NCI-H748 treated with DMSO at 0.1 percent for 48 hours (cell line): ENCODE measurements around the gene RAB6A.
"Not testable (repeated sequence)": the region's sequence is repeated elsewhere in the genome, so short reads cannot be mapped to it uniquely, and the experiment has no call there.

Source experiments
- DNase-seq: peaks from one replicate; lab custom pipeline; 2025; lab: John Stamatoyannopoulos, UW

RAB6A gene

DNA sequence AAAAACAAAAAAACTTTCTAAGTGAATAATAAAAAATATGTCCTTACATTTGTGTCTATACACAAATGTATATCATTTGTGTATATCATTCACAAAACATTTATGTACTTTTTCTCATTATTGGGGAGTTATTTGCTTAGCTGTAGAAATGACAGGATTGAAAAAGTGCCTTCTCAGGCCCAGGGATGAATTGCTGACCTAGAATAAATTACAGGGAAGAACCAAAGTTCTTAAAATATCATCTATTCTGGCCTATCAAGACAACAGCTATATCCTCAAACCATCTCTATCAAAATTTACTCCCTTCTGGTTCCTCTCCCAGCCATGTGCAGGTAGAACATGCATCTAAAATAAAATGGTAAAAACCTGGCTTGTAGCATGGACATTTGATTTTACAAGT is 1.9 kb upstream of the RAB6A start:
- DNase-seq, result no peak

DNA sequence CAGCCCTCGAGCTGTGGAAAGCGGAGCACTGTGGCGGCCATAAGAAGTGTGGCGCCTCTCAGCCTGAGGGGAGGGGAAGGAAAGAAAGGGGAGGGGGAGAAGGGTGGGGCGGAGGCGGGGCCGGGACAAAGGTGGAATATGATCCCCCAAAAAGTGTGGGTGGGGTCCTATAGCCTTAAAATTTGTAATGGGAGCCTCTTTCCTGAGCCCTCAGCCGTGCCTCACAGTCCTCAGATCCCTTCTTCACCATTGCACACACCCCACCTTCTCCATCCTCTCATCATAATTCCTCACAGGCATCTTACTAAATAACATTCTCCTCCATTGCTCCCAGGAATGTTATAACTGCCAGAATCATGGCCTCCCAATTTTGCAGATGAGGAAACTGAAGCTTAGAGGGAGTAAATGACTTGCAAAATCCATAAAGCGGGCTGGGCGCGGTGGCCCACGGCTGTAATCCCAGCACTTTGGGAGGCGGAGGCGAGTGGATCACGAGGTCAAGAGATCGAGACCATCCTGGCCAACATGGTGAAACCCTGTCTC is 600 bp upstream of the RAB6A start:
- DNase-seq, result no peak

DNA sequence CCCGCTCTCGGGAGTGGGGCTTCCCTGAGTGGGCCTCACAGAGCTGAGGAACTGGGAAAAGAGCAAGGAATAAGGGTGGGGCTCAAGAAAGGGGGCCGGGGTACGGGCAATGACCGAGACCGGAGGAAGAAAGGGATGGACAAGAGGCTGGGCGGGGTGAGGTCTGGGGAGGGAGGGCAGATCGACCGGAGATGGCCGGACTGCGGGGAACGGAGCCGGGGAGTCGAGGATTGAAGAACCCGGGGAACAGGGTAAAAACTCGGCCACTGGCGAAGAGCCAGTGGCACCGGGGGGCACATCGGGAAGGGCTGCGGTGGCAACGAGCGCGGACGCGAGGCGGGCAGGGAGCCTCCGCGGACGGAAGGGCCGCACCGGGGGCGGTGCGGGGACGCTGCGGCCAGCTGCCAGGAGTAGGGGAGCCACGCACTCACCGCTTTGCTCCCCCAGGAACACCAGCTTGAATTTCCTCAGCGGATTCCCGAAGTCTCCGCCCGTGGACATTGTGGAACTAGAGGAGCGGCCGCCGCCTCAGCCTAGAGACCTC is 667 bp downstream of the RAB6A start:
- no peak for DNase-seq

DNA sequence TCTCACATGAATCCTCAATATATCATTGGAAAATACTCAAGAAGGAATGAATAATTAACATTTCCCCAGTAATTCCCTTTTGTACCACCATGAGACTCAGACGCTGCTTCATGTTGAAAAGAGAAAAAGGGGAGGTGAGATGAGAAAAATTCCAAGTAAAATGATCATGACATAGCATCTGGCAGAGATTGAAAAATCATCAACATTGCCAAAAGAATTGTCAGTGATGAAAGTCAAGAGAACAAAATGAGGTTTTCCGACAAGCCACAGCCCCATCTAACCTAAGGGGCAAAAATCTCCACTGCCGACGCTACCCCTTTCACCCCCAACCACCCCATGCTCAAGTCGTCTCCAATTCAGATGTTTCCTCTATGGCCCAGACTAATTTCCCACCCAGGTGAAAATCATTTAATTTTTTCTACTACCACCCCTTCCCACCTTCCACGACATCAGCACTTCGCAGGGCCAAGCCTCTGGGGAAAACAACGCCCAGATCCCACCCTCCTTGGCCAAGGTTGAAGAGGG is 1.2 kb downstream of the RAB6A start:
- no peak for DNase-seq

DNA sequence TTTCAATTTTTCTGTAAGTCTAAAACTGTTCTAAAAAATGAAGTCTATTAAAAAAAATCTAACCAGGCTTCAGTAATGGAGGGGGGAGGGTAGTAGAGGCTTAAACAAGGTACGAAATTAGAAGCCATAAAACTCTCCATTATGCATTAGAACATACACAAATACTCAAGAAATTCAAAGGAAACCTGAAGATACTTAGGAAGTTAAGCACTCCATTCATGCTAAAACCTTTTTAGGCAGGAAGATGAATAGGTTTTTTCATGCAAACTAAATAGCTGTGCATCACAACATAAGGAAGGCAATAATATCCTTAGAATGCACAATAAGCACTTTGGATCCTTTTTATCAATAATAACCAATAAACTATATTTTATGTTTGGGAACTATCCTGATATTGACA is 2.4 kb downstream of the RAB6A start:
- DNase-seq, result no peak

DNA sequence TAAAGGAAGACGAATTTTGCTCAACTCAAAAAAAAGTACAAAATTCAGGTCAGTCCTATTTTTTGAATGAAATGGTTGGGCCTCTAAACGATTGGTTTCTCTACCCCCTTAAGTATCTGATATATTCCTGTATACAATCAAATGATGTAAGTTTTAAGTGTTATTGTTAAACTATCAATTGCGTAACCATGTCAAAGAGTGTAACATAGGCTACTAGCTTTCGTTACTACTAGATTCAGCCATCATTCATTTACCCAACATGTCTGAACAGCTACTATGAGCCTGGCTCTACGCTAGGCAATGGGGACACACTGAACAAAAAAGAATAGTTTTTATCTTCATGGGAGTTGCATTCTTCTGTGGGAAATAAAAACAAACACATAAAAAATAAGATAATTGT is 3.3 kb downstream of the RAB6A start:
- DNase-seq, result no peak

DNA sequence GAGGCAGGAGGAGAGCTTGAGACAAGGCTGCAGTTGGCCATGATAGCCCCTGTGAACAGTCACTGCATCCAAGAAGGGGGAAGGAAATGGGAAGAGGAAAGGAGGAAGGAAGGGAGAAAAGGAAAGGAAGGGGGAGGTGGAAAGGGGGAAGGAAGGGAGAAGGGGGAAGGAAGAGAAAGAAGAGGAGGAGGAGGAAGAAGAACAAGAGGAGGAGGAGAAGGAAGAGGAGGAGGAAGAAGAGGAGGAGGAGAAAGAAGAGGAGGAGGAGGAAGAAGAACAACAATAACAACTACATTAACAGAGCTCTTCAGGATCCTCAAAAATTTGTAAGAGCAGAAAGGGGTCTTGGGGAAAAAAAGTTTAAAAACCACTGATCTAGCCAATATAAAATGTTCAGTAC is 5.2 kb downstream of the RAB6A start:
- DNase-seq, result no peak

DNA sequence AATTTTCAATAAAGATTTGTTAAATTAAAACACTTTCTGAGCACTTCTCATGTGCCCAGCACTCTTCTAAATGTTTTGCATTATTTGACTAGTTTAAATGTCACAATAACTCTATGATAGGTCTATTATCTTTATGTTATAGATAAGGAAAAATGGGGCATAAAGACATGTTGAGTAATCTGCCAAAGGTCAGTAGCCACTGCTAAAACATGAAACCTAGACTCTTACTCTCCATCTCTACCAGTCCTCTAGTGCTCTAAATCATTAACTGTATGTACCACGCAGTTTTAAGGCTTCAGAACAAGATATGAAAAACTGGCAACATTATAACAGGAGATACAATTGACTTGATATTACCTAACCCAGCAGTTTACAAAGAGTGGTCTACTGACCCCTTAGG is 6.9 kb downstream of the RAB6A start:
- no peak for DNase-seq

DNA sequence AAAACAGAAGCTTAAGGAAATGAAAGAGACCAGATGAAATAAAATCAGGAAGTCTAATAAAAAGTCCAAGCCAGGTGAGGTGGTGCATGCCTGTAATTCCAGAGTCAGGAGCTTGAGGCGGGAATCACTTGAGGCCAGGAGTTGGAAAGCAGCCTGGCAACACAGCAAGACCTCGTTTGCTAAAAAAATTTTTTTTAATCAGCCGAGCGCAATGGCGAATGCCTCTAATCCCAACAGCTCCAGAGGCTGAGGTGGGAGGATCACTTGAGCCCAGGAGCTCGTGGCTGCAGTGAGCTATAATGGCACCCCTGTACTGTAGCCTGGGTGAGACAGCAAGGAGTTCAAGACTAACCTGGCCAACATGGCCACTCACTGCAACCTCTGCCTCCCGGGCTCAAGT is 8.0 kb downstream of the RAB6A start:
- DNase-seq, result no peak

DNA sequence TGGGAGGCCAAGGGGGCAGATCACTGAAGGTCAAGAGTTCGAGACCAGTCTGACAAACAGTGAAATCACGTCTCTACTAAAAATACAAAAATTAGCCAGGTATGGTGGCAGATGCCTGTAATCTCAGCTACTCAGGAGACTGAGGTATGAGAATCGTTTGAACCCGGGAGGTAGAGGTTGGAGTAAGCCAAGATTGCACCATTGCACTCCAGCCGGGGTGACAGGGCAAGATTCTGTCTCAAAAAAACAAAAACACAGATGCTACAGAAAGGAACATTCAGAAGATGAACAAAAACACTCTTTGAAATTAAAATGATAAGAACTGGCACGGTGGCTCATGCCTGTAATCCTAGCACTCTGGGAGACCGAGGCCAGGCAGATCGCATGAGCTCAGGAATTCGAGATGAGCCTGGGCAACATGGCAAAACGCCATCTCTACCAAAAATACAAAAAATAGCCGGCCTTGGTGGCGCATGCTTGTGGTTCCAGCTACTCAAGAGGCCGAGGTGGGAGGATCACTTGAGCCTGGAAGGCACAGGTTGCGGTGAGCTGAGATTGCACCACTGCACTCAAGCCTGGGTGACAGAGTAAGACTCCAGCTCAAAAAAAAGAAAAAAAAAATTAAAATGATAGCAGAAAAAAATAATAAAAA is 8.5 kb downstream of the RAB6A start:
- no peak for DNase-seq

DNA sequence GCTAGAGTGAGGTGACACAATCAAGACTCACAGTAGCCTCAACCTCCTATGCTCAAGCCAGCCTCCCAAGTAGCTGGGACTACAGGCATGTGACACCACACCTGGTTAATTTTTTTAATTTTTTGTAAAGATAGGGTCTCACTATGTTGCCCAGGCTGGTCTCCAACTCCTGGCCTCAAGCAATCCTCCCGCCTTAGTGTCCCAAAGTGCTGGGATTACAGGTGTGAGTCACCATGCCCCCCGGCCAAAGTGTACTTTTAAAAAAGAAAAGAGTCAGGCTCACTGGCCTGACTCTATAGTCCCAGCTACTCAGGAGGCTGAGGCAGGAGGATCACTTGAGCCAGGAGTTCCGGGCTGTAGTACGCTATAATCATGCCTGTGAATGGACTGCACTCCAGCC is 10.0 kb downstream of the RAB6A start:
- not testable (repeated sequence) for DNase-seq

DNA sequence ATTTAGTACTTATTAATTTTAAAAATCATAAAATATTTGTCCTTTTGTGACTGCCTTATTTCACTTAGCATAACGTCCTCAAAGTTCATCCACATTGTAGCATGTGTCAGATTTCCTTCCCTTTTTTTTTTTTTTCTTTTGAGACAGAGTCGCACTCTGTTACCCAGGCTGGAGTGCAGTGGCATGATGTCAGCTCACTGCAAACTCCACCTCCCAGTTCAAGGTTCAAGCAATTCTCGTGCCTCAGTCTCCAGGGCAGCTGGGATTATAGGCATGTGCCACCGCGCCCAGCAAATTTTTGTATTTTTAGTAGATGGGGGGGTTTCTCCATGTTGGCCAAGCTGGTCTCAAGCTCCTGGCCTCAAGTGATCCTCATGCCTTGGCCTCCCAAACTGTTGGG is 10.6 kb downstream of the RAB6A start:
- DNase-seq, result no peak

DNA sequence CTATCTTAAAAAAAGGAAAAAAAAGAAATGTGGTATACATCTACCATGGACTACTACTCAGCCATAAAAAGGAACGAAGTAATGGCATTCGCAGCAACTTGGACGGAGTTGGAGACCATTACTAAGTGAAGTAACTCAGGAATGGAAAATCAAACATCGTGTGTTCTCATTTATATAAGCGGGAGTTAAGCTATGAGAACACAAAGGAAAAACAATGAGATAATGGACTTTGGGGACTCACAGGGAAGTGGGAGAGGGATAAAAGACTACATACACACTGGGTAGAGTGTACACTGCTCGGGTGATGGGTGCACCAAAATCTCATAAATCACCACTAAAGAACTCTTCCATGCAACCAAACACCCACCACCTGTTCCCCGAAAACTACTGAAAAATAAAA is 11.8 kb downstream of the RAB6A start:
- no peak for DNase-seq

DNA sequence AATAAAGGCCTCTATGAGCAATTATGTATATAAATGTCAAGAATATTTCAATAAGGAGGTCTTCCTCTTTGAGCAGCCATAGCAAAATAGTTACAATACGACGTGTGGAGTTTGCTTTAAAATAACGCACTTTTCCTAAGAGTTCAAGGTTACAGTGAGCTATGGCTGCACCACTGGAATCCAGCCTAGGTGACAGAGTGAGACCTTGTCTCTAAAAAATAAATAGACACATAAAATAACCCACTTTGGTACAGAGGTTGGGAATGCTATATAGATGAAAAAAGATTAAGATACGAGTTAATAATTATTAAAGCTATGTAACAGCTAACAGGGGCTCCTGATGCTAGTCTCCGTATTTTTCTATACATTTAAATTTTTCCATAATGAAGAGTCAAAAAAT is 12.6 kb downstream of the RAB6A start:
- no peak for DNase-seq

DNA sequence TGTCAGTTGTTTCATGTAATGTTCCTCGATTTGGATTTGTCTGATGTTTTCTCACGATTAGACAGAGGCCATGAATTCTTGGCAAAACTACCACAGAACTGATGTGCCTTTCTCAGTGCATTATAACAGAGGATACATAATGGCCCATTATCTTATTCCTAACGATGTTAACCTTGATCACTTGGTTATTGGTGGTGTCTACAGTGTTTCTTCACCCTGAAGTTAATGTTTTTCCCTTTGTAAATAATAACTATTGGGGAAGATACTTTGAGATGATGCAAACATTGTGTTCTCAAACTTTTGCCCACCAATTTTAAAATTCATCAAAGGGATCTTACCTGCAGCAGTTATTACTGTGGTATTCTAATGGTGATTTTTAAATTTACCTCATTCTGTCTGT is 13.1 kb downstream of the RAB6A start:
- no peak for DNase-seq

DNA sequence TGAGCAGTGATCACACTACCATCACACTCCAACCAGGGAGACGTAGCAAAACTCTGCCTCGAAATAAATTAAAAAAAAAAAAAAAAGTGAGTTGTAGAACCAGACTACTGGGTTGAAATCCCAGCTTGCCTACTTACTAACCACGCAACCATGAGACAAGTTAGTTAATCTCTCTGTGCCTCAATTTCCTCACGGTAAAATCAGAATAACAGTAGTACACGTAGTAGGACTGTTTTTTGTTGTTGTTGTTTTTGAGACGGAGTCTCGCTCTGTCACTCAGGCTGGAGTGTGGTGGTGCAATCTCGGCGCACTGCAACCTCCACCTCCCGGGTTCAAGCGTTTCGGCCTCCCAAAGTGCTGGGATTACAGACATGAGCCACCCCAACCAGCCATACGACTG is 14.2 kb downstream of the RAB6A start:
- DNase-seq, result no peak

DNA sequence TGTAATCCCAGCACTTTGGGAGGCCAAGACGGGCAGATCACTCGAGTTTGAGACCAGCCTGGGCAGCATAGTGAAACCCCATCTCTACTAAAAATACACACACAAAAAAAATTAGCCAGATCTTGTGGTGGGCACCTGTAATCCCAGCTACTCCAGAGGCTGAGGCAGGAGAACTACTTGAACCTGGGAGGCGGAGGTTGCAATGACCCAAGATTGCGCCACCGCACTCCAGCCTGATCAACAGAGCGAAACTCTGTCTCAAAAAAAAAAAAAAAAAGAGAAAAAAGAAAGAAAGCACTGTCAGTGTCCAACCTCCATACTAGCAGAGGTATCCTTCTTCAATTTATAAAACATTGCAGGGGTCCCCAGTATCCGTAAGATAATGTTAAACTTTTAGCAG is 17.8 kb downstream of the RAB6A start:
- DNase-seq, result no peak

DNA sequence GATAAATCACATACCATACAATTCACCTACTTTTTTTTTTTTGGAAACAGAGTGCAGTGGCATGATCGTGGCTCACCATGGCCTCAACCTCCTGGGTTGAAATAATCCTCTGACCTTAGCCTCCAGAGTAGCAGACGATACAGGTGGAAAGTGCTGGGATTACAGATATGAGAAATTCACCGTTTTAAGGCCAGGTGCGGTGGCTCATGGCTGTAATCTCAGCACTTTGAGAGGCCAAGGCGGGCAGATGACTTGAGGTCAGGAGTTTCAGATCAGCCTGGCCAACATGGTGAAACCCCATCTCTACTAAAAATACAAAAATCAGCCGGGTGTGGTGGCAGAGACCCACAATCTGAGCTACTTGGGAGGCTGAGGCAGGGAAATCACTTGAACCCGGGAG is 24.9 kb downstream of the RAB6A start:
- not testable (repeated sequence) for DNase-seq

DNA sequence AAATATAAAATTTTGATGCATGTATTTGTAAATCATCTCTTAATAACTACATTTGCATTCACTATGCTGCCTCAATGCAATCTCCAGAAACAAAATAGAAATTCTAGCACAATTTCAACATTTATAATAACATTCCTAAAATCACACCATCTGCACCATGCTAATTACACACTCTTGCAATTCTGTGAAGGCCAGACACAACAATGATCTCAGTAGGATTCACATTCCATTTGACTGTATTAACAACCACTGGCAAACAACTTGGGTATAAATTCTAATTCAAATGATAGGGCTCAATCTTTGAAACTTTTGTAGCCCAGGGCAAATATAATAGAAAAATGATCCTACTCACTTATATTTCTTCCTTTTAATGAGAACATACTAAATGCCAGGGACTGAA is 25.9 kb downstream of the RAB6A start:
- no peak for DNase-seq

DNA sequence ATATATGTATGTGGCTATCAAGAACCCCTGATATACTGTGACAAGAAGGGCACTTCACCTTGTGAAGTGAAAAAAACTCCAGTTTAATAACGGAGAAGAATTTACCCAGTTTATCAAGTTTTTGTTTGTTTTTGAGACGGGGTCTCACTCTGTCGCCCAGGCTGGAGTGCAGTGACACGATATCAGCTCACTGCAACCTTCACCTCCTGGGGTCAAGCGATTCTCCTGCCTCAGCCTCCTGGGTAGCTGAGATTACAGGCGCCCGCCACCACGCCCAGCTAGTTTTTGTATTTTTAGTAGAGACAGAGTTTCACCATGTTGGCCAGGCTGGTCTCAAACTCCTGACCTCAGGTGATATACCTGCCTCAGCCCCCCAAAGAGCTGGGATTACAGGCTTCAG is 26.9 kb downstream of the RAB6A start:
- DNase-seq, result not testable (repeated sequence)

DNA sequence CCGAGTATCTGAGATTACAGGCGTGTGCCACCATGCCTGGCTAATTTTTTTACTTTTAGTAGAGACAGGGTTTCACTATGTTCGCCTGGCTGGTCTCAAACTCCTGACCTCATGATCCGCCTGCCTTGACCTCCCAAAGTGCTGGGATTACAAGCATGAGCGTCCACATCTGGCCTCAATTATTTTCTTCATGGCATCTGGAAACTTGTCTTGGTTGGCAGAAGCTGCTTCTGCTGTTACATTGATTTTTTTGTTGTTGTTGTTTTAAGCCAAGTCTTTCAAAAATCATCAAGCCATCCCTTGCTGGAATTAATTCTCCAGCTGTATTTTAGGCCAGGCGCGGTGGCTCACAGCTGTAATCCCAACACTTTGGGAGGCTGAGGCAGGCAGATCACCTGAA is 27.9 kb downstream of the RAB6A start:
- not testable (repeated sequence) for DNase-seq

DNA sequence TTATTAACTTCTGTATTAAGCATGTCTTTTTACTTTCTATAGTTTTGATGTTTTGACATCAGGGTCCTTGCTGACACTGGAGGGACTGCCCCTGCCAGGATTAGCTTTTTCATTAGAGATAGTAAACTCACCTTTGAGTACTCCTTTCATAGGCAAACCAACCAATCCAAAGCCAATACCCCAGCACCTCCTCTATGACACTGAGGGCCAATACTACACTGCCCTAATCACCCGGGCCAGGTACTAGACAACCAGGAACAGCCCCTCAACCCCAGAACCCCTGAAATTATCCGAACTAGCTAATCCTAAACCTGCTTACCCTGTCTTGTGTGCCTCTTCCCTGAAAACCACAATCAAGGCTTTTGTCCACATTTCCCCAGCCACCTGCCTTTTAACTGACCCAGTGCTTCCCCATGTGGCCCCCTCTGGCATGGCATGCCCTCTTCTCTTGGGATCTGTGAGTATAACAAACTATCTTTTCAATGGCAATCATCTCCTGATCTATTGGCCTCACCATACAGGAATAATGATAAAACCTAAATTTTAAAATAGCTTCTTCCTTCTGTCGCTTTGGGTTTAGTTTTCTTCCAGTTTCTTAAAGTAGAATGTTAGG is 31.2 kb downstream of the RAB6A start:
- no peak for DNase-seq

DNA sequence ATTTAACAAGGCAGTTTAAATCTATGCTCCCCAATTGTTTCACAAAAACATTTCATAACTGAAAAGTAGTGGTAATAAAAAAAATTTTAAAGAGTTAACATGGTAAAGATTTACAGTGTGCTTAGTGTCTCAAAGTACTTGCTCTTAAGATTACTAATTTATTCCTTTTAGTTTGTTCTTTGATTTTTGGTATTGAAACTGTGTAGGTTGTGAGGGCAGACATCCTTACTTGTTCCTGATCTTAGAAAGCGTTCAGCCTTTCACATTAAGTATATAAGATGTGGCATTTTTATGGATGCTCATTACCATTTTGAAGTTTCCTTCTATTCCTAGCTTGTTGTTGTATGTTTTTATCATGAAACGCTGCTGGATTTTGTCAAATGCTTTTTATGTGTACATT is 32.9 kb downstream of the RAB6A start:
- no peak for DNase-seq

DNA sequence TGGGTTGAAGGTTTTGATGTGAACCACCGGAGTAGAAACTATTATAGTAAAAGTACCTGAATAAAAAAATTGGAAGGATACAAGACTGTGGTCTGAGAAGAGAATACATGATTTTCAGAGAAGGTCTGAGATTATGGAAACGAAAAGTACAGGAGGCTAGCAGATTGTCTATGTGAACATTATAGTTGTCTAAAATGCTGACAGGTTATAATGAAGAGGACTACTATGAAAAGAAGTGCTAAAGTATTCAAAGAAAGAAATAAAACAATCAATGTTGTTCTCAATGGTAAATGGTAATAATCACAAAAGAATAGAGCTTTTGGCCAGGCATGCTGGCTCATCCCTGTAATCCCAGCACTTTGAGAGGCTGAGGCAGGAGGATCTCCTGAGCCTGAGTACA is 34.0 kb downstream of the RAB6A start:
- no peak for DNase-seq
